SIG-M5 treated with dmso at 0.1 percent for 504 hours (cell line): ENCODE measurements around the gene CHSY3.

Experiments
- DNase-seq: peaks from one replicate; lab custom pipeline; 2025; ENCODE audit not compliant: unreplicated experiment; lab: John Stamatoyannopoulos, UW

The CHSY3 gene

GRCh38 chr5:129945028-129945427 is 40.8 kb downstream of the CHSY3 start:
- no peak for DNase-seq

GRCh38 chr5:129945774-129946270 is 41.6 kb downstream of the CHSY3 start:
- DNase-seq, result no peak

- no peak for DNase-seq
These were observed 46.8 kb downstream of the CHSY3 start for GRCh38 chr5:129951039-129951438.

- DNase-seq, result no peak
These were observed 54.3 kb downstream of the CHSY3 start for GRCh38 chr5:129958581-129958980.

- no peak for DNase-seq
These were observed 56.6 kb downstream of the CHSY3 start for GRCh38 chr5:129960831-129961230.

- DNase-seq, result no peak
These were observed 58.2 kb downstream of the CHSY3 start for GRCh38 chr5:129962506-129962905.

GRCh38 chr5:129963359-129963758 is 59.1 kb downstream of the CHSY3 start:
- no peak for DNase-seq

GRCh38 chr5:129966071-129966470 is 61.8 kb downstream of the CHSY3 start:
- DNase-seq, result no peak

- DNase-seq, result no peak
These were observed 67.4 kb downstream of the CHSY3 start for GRCh38 chr5:129971714-129972113.

- DNase-seq, result no peak
These were observed 68.3 kb downstream of the CHSY3 start for GRCh38 chr5:129972465-129973141.

GRCh38 chr5:129973716-129974426 is 69.6 kb downstream of the CHSY3 start:
- DNase-seq, result no peak

GRCh38 chr5:129977810-129978209 is 73.5 kb downstream of the CHSY3 start:
- DNase-seq, result no peak

- no peak for DNase-seq
These were observed 74.0 kb downstream of the CHSY3 start for GRCh38 chr5:129978270-129978669.

GRCh38 chr5:129988453-129988852 is 84.2 kb downstream of the CHSY3 start:
- DNase-seq, result no peak

GRCh38 chr5:129991780-129992179 is 87.5 kb downstream of the CHSY3 start:
- DNase-seq, result no peak

- DNase-seq, result no peak
These were observed 92.6 kb downstream of the CHSY3 start for GRCh38 chr5:129996896-129997295.

GRCh38 chr5:130000460-130000859 is 96.2 kb downstream of the CHSY3 start:
- no peak for DNase-seq

GRCh38 chr5:130002183-130002582 is 97.9 kb downstream of the CHSY3 start:
- no peak for DNase-seq

GRCh38 chr5:130002876-130003275 is 98.6 kb downstream of the CHSY3 start:
- no peak for DNase-seq

- DNase-seq, result no peak
These were observed 107.7 kb downstream of the CHSY3 start for GRCh38 chr5:130011986-130012385.

GRCh38 chr5:130017173-130017572 is 112.9 kb downstream of the CHSY3 start:
- DNase-seq, result no peak

GRCh38 chr5:130018641-130019040 is 114.4 kb downstream of the CHSY3 start:
- DNase-seq, result no peak

- no peak for DNase-seq
These were observed 116.7 kb downstream of the CHSY3 start for GRCh38 chr5:130021000-130021399.
